HG02798 (cell line): ENCODE measurements around the gene ZDHHC1.

Experiments
- ATAC-seq: cut with Tn5 transposase; IDR thresholded peaks from one replicate; pipeline ENCODE4 v1.9.1; 2021; ENCODE audit warnings: mild to moderate bottlenecking; ENCODE audit not compliant: unreplicated experiment, poor library complexity

ZDHHC1 gene

DNA sequence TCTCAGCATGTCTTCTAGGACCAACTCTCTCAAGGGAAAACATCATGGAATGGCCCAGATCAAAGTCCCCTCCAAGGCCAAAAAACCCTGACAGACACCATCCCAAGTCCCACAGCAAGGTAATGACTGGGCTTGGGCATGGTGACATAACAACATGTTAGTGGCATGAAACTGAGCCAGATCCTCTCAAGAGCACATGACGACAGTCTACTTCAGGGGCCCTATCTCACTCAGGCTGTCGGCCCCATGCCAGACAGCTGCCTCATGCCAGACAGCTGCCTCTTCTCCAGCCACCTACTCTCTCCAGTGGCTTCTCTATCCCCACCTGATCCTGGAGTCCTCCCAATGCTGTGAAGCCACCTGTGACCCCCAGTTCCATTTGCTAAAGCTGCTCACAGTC is 33.1 kb upstream of the ZDHHC1 start:
- no peak for ATAC-seq

- no peak for ATAC-seq
These were observed 32.3 kb upstream of the ZDHHC1 start for GRCh38 chr16:67448580-67448979.

DNA sequence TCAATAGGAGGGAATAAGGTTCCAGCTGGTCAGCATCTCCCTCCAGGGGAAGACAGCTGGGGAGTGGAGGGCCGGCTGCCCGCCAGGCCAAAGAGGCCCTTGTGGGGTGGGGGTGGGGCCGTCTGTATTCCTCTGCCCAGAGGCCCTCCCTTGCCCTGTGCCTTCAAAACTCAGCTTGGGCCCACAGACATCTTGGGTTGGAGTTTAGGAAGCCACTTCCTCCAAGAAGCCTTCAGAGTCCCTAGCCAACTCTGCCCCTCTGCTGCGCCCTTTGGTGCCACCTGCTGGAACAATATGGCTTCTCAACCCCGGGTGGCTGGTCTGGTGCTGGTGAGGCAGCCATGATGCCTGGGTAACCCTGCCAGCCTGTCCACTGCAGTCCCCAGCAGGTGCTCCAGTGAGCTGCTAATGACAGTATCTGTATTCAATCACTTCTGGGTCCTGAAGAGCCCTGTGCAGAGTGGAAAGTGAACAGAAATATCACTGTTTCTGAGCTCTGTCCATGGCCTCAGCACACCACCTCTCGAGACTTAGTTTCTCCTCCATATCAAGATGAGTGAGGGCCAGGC is 31.3 kb upstream of the ZDHHC1 start:
- peak; percentile 62 for ATAC-seq

- ATAC-seq, result no peak
These were observed 30.8 kb upstream of the ZDHHC1 start for GRCh38 chr16:67446968-67447507.

GRCh38 chr16:67445913-67446907 is 29.9 kb upstream of the ZDHHC1 start:
- no peak for ATAC-seq

DNA sequence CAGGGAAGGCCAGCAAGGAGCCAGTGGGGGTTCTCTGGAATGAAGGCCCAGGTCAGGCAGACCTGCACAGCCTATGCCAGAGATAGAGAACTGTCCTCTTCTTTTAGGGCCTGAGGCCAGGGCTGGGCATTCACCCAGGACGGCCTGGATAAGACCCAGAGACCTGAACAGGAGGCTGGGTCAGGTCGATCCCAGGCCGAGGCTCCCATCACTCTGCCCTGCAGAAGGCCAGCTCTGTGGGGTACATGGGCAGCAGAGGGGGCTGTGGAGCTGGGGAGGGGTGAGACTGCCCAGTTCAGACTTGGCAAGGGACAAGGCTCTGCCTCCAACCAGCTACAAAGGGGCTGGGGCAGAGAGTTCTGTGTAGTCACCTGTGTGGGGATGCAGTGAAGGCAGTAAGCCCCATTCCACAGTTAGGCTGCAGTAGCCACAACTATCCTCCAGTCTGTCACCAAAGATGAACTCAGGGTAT is 29.2 kb upstream of the ZDHHC1 start:
- ATAC-seq, result no peak

DNA sequence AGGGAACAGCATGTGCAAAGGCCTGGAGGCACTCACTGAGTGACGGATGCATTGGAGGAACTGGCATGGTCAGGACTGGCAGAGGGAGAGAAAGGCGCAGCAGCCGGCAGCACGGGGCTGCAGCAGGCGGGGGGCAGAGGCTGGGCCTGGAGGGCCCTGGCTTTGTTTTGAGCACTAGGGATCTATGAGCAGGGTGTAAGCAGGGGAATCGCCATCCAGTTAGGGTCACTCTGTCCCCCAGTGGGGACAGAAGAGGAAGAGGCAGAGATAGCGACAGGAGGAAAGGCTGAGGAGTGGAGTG is 28.8 kb upstream of the ZDHHC1 start:
- no peak for ATAC-seq

GRCh38 chr16:67444259-67445125 is 28.2 kb upstream of the ZDHHC1 start:
- ATAC-seq, result no peak

GRCh38 chr16:67443265-67443664 is 27.0 kb upstream of the ZDHHC1 start:
- no peak for ATAC-seq

- ATAC-seq, result no peak
These were observed 26.4 kb upstream of the ZDHHC1 start for GRCh38 chr16:67442581-67443255.

DNA sequence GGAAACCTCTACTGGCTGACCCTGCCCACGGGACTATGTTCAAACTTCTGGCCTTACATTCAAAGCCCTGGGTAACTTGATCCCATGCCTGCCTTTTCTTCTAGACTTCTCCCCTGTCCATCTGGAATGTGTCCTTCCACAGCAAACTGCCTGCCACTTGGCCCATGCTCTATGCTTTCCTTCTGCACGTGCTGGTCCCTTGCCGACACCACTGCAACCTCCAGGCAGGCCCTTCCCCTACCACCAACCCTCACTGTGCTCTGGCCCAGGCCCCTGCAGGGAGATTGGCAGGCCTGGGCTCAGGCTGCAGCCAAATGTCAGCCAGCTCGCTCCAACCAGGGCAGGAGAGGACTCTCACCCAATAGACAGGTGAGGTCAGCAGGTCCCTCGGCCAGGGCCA is 25.6 kb upstream of the ZDHHC1 start:
- ATAC-seq, result no peak

- ATAC-seq, result no peak
These were observed 25.0 kb upstream of the ZDHHC1 start for GRCh38 chr16:67441271-67441753.

GRCh38 chr16:67438824-67439393 is 22.6 kb upstream of the ZDHHC1 start:
- ATAC-seq, result no peak

- no peak for ATAC-seq
These were observed 22.0 kb upstream of the ZDHHC1 start for GRCh38 chr16:67438098-67438791.

- ATAC-seq, result peak; percentile 40
These were observed 21.2 kb upstream of the ZDHHC1 start for GRCh38 chr16:67437513-67437912.

DNA sequence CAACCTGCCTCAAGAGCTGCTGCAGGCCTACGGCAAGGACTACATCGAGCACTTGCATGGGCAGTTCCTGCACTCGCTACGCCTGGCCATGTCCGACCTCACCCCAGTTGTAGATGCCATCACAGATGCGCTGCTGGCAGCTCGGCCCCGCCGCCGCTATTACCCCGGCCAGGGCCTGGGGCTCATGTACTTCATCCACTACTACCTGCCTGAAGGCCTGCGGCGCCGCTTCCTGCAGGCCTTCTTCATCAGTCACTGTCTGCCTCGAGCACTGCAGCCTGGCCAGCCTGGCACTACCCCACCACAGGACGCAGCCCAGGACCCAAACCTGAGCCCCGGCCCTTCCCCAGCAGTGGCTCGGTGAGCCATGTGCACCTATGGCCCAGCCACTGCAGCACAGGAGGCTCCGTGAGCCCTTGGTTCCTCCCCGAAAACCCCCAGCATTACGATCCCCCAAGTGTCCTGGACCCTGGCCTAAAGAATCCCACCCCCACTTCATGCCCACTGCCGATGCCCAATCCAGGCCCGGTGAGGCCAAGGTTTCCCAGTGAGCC is 20.4 kb upstream of the ZDHHC1 start:
- no peak for ATAC-seq

DNA sequence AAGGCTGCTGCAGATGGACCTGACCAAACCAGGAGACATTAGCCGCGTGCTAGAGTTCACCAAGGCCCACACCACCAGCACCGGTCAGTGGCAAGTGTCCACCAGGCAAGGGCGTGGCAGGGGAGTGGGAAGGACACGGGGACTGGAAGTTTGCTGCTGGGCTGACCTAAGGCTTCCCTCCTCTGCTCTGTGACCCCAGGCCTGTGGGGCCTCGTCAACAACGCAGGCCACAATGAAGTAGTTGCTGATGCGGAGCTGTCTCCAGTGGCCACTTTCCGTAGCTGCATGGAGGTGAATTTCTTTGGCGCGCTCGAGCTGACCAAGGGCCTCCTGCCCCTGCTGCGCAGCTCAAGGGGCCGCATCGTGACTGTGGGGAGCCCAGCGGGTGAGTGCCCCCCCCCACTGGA is 19.5 kb upstream of the ZDHHC1 start:
- no peak for ATAC-seq

GRCh38 chr16:67433131-67433719 is 16.9 kb upstream of the ZDHHC1 start:
- no peak for ATAC-seq
